BLaER1 treated with 17β-estradiol and CSF1 and Interleukin-3, amounts not matched to agents 10 nM and 100 nM (cell line): ENCODE measurements around the gene WIPF3.

ENCODE experiments used
- H3K27ac ChIP-seq, 11 experiments: shearing (Covaris generic); formaldehyde crosslinking; 2 replicates each; pipeline ENCODE4 v1.8.1; 2022
- H3K27me3 ChIP-seq, 11 experiments: shearing (Covaris generic); formaldehyde crosslinking; 2 replicates each; pipeline ENCODE4 v1.8.1; 2022
- H3K36me3 ChIP-seq, 11 experiments: shearing (Covaris generic); formaldehyde crosslinking; 2 replicates each; pipeline ENCODE4 v1.8.1; 2022
- H3K4me1 ChIP-seq, 10 experiments: shearing (Covaris generic); formaldehyde crosslinking; 2 replicates each; pipeline ENCODE4 v1.8.1; 2022
- H3K4me2 ChIP-seq, 11 experiments: shearing (Covaris generic); formaldehyde crosslinking; 2 replicates each; pipeline ENCODE4 v1.8.1; 2022
- H3K4me3 ChIP-seq, 10 experiments: shearing (Covaris generic); formaldehyde crosslinking; 2 replicates each; pipeline ENCODE4 v1.8.1; 2022
- H3K9ac ChIP-seq, 11 experiments: shearing (Covaris generic); formaldehyde crosslinking; 2 replicates each; pipeline ENCODE4 v1.8.1; 2022
- H3K9me3 ChIP-seq, 11 experiments: shearing (Covaris generic); formaldehyde crosslinking; replicated peaks in 1 of 11; 2 replicates each; pipeline ENCODE4 v1.8.1; 2022
- H4K20me1 ChIP-seq, 11 experiments: shearing (Covaris generic); formaldehyde crosslinking; 2 replicates each; pipeline ENCODE4 v1.8.1; 2022
- Cebpa-rat ChIP-seq, 11 experiments: shearing (Covaris generic); IDR thresholded peaks; 2 replicates each; pipeline ENCODE4 v1.8.1; 2022

WIPF3 gene

DNA sequence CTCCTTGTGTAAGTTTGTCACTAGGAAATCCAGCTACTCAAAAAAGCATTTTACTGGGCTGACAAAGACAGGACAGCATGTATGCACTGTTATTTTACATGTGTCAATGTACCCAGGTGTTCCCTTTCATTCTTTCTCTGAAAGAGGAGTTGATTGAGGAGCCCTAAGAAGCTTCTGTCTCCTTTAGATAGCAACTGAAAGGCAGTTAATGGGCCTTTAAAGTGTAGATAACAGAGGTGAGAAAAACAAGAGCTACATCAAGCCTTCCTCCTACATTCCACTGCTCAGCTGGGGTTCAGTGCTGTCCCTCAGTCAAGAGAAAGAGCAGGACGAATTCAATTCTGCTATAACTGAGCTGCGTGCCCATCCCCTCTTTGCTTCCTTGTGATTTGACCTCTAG lies 12.8 kb upstream of the WIPF3 start:
- Histone ChIP-seq H3K9me3 (peaks cover 0 to 11% (median 0%) of the 10 kb centered on the region in 11 experiments; a peak in 5 of 22 replicates), H3K36me3 (no peaks in the 10 kb centered on the region), H4K20me1 (no peaks in the 10 kb centered on the region), H3K9ac (no peak overlapping the region), H3K27me3 (no peaks in the 10 kb centered on the region), H3K4me3 (no peak overlapping the region), H3K27ac (no peak overlapping the region), H3K4me1 (no peaks in the 10 kb centered on the region), H3K4me2 (no peak overlapping the region)
- no peak for TF ChIP-seq Cebpa-rat (IDR thresholded peaks at IDR 0.05)

DNA sequence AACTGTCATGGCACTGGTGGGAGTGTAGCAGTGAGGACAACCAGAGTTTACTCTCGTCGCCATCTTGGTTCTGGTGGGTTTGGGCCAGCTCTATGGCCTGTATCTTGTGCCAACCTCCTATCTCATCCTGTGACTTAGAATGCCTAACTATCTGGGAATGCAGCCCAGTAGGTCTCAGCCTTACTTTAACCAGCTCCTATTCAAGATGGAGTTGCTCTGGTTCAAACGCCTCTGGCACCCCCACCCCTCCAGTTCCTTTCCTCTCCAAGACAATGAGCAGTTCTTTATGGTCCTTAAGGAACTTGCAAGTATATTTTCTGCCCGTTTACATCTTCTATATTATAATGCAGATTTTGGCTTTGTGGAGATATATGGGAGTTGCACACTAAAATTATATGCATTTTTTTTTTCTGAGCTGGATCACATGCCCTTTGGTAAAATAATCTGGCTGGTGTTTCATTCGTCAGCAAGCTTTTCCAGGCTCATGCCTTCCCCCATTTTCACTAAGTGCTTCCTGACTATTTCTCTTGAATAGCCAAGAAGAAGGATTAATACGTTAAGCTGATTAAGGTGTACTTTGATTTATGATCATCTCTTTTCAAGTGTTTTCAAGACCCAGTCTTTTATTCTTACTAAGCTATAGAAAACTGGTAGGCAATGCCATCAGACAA lies 11.2 kb upstream of the WIPF3 start:
- Histone ChIP-seq H4K20me1 (no peaks in the 10 kb centered on the region), H3K9me3 (peaks cover 0 to 11% (median 0%) of the 10 kb centered on the region in 11 experiments; a peak in 5 of 22 replicates), H3K36me3 (no peaks in the 10 kb centered on the region), H3K27ac (no peak overlapping the region), H3K4me2 (no peak overlapping the region), H3K9ac (no peak overlapping the region), H3K4me3 (no peak overlapping the region), H3K4me1 (no peaks in the 10 kb centered on the region), H3K27me3 (no peaks in the 10 kb centered on the region)
- no peak for TF ChIP-seq Cebpa-rat (IDR thresholded peaks at IDR 0.05)

DNA sequence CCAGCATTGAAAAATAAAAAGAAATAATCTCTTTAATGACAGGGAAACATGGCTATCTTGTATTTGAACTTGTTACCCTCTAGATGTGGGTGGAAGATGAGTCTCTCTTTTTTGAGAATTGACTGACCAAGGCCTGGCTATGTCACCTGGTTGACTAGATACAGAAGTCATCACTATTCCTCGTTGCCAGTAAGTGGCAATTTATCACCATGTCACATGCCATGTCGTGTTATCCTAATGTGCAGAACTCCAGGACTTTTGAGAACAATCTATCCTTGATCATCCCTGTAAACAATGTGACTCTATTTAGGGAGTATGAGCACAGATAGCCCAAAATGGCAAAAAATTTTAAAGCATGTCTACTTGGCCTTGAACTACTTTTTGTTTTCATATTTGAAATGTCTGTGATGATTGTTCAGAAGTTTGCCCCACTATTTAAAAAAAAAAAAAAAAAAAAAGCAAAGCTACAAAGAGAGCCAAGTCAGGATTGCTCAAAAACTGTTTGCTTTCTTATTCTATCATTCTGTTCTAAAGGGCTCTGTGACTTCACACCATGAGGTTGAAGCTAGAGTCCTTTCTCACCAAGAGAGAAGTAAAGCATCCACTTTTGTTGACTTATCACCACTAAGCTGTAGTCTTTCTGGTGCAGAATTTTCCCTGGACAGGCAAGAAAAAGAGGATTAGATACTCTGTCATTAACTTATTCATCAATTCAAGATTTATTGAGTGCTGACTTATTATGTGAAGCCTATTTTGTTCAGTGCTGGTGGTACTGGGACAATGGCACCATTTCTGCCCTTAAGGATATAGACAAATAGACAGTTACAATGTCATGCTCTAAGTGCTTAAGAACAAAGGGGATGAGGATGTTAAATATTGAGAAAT lies 10.4 kb upstream of the WIPF3 start:
- Histone ChIP-seq H3K4me1 (no peaks in the 10 kb centered on the region), H3K27ac (no peak overlapping the region), H3K4me3 (no peak overlapping the region), H3K4me2 (no peak overlapping the region), H3K9me3 (peaks cover 0 to 11% (median 0%) of the 10 kb centered on the region in 11 experiments; a peak in 5 of 22 replicates), H3K36me3 (no peaks in the 10 kb centered on the region), H3K9ac (no peak overlapping the region), H4K20me1 (no peaks in the 10 kb centered on the region), H3K27me3 (no peaks in the 10 kb centered on the region)
- no peak for TF ChIP-seq Cebpa-rat (IDR thresholded peaks at IDR 0.05)

DNA sequence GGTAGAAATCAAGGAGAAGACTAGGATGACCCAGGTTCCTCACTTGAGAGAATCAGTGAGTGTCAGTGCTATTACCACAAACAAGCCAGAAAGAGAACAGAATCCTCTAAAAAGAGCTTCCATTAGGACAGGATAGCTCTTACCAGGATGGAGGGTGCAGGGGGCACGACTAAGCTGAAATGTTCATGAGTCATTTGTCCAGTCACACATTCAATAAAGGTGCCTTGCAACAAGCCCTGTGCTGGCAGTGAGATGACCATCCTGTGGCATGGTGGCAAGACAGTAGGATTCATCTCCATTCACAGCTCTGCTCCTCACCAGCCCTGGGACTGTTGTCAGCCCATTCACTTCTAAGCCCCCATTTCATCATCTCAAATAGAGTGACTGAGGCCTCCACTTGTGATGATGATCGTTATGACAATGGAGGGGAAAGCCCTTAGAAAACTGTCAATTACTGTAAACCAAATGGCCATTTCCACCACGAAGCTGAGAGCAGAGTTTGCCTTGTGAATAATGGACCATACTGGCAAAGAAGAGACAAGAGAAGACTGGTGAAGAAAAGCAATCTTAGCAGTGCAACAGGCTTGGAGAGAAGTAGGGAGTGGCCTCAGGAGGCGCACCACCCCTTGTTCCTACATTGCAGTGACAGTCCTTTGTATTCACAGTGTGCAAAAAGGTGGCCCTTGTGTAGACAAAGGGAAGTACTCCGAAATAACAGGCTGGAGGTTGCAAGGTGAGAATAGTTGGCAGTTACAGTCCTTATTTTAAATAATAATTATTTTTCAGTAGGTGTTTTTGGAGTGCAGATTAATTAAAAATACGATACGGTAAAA lies 9.0 kb upstream of the WIPF3 start:
- H3K27me3 ChIP-seq: no peaks in the 10 kb centered on the region
- no peaks in the 10 kb centered on the region for H3K36me3 ChIP-seq
- H3K9me3 ChIP-seq: peaks cover 0 to 11% (median 0%) of the 10 kb centered on the region in 11 experiments; a peak in 5 of 22 replicates
- no peaks in the 10 kb centered on the region for H4K20me1 ChIP-seq
- TF ChIP-seq Cebpa-rat (IDR thresholded peaks at IDR 0.05): no peak
- no peak overlapping the region for H3K4me2 ChIP-seq
- no peak overlapping the region for H3K4me3 ChIP-seq
- no peak overlapping the region for H3K9ac ChIP-seq
- no peaks in the 10 kb centered on the region for H3K4me1 ChIP-seq
- H3K27ac ChIP-seq: no peak overlapping the region

GRCh38 chr7:29798422-29798821 lies 7.9 kb upstream of the WIPF3 start:
- TF ChIP-seq Cebpa-rat (IDR thresholded peaks at IDR 0.05): no peak

GRCh38 chr7:29801929-29802328 lies 4.4 kb upstream of the WIPF3 start:
- Histone ChIP-seq H3K4me1 (no peaks in the 10 kb centered on the region), H3K27ac (no peak overlapping the region), H3K36me3 (no peaks in the 10 kb centered on the region), H4K20me1 (no peaks in the 10 kb centered on the region), H3K4me3 (no peak overlapping the region), H3K9ac (no peak overlapping the region), H3K9me3 (peaks cover 11 to 20% (median 14%) of the 10 kb centered on the region in 11 experiments), H3K27me3 (peaks cover 24 to 31% (median 28%) of the 10 kb centered on the region in 11 experiments), H3K4me2 (no peak overlapping the region)
- TF ChIP-seq Cebpa-rat (IDR thresholded peaks at IDR 0.05): no peak

More at GRCh38 chr7:29798422-29798821, 7.9 kb upstream of the WIPF3 start:
- Histone ChIP-seq H3K27me3 (no peaks in the 10 kb centered on the region), H3K36me3 (no peaks in the 10 kb centered on the region), H3K4me1 (no peaks in the 10 kb centered on the region), H3K9me3 (peaks cover 0 to 11% (median 0%) of the 10 kb centered on the region in 11 experiments; a peak in 5 of 22 replicates), H3K27ac (no peak overlapping the region), H4K20me1 (no peaks in the 10 kb centered on the region), H3K4me2 (no peak overlapping the region), H3K9ac (no peak overlapping the region), H3K4me3 (no peak overlapping the region)

DNA sequence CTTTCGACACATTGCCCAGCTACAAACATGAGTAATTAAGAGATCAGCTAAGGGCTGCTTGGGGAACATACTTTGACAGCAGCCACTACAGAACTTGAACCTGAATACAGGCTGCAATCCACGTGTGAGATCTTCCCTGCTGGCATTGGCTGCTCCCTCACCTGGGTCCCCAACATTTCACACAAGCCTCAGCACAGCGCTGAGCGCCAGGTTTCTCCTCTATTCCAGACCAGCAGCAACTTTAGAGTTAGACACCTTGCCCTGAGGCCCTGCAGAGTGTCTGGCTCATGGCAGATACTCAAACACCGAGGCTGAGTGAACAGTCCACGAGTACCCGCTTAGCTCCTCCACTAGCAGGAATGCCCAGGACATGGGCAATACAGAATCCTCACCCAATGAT lies 1.3 kb upstream of the WIPF3 start:
- H3K27me3 ChIP-seq: peaks cover 41 to 59% (median 53%) of the 10 kb centered on the region in 11 experiments
- no peak overlapping the region for H3K9ac ChIP-seq

DNA sequence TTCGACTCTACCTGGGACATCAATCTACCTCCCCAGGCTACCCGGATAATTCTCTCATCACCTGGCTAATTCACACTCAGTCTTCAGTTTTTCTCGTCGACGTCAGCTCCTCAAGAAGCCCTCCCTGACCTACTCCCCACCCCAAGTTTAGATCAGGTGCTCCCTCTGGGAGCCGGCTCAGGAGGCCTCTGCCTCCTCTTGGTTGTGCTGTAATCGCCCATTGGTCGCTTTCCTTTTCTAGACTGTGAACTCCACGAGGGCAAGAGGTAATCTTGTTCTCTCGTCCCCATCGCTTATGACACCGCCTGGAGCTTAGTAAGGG lies 461 bp upstream of the WIPF3 start:
- H3K4me1 ChIP-seq: peaks cover 0 to 5% (median 0%) of the 10 kb centered on the region in 10 experiments; a peak in 1 of 20 replicates
- no peak overlapping the region for H3K27ac ChIP-seq
- no peak for TF ChIP-seq Cebpa-rat (IDR thresholded peaks at IDR 0.05)
- peaks cover 17 to 27% (median 19%) of the 10 kb centered on the region in 11 experiments for H3K9me3 ChIP-seq
- no peaks in the 10 kb centered on the region for H4K20me1 ChIP-seq
- no peak overlapping the region for H3K4me2 ChIP-seq
- no peak overlapping the region for H3K4me3 ChIP-seq
- H3K9ac ChIP-seq: no peak overlapping the region
- H3K36me3 ChIP-seq: no peaks in the 10 kb centered on the region
- peaks cover 41 to 59% (median 53%) of the 10 kb centered on the region in 11 experiments for H3K27me3 ChIP-seq

More for the DNA sequence above, 1.3 kb upstream of the WIPF3 start:
- peaks cover 0 to 5% (median 0%) of the 10 kb centered on the region in 10 experiments; a peak in 1 of 20 replicates for H3K4me1 ChIP-seq
- peaks cover 17 to 27% (median 19%) of the 10 kb centered on the region in 11 experiments for H3K9me3 ChIP-seq
- no peaks in the 10 kb centered on the region for H4K20me1 ChIP-seq
- no peak overlapping the region for H3K27ac ChIP-seq
- TF ChIP-seq Cebpa-rat (IDR thresholded peaks at IDR 0.05): no peak
- H3K36me3 ChIP-seq: no peaks in the 10 kb centered on the region
- no peak overlapping the region for H3K4me2 ChIP-seq
- H3K4me3 ChIP-seq: no peak overlapping the region
